Colonic mucosa (tissue), 4 donors: Measurements from ENCODE around the gene HNRNPH3. TPM values are rescaled to one million over a fixed set of nuclear protein-coding genes. Genes with fewer than 3 reads are reported as not detected.

Experiments
- DNase-seq: peaks from one replicate; pipeline ENCODE4 v3.0.0-alpha.2; 2020
- H3K27ac ChIP-seq: fragments of 200-600 bp; one replicate; pipeline ENCODE4 v1.8.0; 2021
- H3K27me3 ChIP-seq: fragments of 200-600 bp; one replicate; pipeline ENCODE4 v1.8.0; 2021
- H3K36me3 ChIP-seq: fragments of 200-600 bp; one replicate; pipeline ENCODE4 v1.8.0; 2021
- H3K4me1 ChIP-seq: fragments of 200-600 bp; one replicate; pipeline ENCODE4 v1.8.0; 2021; ENCODE audit warnings: mild to moderate bottlenecking
- H3K4me3 ChIP-seq: fragments of 200-600 bp; one replicate; pipeline ENCODE4 v1.8.0; 2021
- H3K9ac ChIP-seq, 2 donors: one replicate each; pipeline ENCODE4 v1.7.0; 2013; ENCODE audit warnings: control low read depth in 2 of 2, low read depth in 2 of 2, low read length in 2 of 2
- H3K9me3 ChIP-seq: fragments of 200-600 bp; one replicate; pipeline ENCODE4 v1.8.0; 2021
- intact Hi-C: fragments of 100-400 bp; cut with DNase I; formaldehyde crosslinking; loops from one replicate; pipeline ENCODE4 v1.14.1; 2022
- total RNA-seq, 2 donors: library from RNA; stranded (reverse); fragmentation: NEBNext Ultra II Directional in 1 of 2; extraction: Animal tissue kit (Norgen Biotek cat#: 25700) in 1 of 2; gene quantifications; one replicate each; pipeline ENCODE4 v1.2.1, GENCODE V29; 2021
- TF ChIP-seq, protein P1 (sequence below): fragments of 200-600 bp; IDR thresholded peaks from one replicate; pipeline ENCODE4 v1.8.0; 2022; ENCODE audit warnings: antibody characterized with exemption, mild to moderate bottlenecking
- donor health status: healthy.
- donor health status: DM: no; HTN: no; CAD: no.
- donor health status: DM: no; HTN: no; CAD: no.

The HNRNPH3 gene
- total RNA-seq, 2 donors from 2014 or later = 74.4 to 130 TPM

DNA sequence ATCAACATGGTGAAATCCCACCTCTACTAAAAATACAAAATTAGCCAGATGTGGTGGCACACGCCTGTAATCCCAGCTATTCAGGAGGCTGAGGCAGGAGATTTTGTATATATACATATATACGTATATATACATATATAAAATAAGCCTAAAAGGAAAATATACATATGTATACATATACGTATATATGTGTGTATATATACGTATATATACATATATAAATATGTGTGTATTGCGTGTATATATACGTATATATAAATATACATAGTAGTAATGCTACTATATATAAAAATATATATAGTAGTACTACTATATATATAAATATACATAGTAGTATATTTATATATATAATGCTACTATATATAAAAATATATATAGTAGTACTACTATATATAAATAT lies 27.3 kb downstream of the HNRNPH3 start:
- Histone ChIP-seq H3K27ac (no peak overlapping the region), H3K4me1 (no peaks in the 10 kb centered on the region), H3K9ac (no peak overlapping the region), H3K9me3 (no peaks in the 10 kb centered on the region), H3K4me3 (no peak overlapping the region), H3K27me3 (no peaks in the 10 kb centered on the region), H3K36me3 (no peaks in the 10 kb centered on the region)
- TF ChIP-seq, protein P1, sequence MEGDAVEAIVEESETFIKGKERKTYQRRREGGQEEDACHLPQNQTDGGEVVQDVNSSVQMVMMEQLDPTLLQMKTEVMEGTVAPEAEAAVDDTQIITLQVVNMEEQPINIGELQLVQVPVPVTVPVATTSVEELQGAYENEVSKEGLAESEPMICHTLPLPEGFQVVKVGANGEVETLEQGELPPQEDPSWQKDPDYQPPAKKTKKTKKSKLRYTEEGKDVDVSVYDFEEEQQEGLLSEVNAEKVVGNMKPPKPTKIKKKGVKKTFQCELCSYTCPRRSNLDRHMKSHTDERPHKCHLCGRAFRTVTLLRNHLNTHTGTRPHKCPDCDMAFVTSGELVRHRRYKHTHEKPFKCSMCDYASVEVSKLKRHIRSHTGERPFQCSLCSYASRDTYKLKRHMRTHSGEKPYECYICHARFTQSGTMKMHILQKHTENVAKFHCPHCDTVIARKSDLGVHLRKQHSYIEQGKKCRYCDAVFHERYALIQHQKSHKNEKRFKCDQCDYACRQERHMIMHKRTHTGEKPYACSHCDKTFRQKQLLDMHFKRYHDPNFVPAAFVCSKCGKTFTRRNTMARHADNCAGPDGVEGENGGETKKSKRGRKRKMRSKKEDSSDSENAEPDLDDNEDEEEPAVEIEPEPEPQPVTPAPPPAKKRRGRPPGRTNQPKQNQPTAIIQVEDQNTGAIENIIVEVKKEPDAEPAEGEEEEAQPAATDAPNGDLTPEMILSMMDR = no peak
- DNase-seq = no peak
- intact Hi-C loops = no loop called here

DNA sequence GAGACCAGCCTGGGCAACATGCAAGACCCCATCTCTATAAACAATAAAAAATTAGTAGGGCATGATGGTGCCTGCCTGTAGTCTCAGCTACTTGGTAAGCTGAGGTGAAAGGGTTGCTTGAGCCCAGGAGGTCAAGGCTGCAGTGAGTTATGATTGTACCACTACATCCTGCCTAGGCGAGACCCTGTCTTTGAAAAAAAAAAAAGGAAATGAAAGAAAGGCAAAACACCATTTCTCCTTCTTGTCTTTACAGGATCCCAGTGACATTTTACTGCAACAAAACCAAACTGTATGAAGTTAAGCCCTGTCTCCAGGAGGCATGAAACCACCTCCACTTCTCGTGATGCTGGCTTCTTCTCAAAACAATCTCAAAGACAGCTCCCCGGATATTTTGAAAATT lies 30.7 kb downstream of the HNRNPH3 start:
- Histone ChIP-seq H3K27me3 (no peaks in the 10 kb centered on the region), H3K9ac (no peak overlapping the region), H3K4me3 (no peak overlapping the region), H3K9me3 (no peaks in the 10 kb centered on the region), H3K36me3 (no peaks in the 10 kb centered on the region), H3K4me1 (no peaks in the 10 kb centered on the region), H3K27ac (no peak overlapping the region)
- DNase-seq = no peak
- intact Hi-C loops = no loop called here
- TF ChIP-seq, protein P1 = no peak

DNA sequence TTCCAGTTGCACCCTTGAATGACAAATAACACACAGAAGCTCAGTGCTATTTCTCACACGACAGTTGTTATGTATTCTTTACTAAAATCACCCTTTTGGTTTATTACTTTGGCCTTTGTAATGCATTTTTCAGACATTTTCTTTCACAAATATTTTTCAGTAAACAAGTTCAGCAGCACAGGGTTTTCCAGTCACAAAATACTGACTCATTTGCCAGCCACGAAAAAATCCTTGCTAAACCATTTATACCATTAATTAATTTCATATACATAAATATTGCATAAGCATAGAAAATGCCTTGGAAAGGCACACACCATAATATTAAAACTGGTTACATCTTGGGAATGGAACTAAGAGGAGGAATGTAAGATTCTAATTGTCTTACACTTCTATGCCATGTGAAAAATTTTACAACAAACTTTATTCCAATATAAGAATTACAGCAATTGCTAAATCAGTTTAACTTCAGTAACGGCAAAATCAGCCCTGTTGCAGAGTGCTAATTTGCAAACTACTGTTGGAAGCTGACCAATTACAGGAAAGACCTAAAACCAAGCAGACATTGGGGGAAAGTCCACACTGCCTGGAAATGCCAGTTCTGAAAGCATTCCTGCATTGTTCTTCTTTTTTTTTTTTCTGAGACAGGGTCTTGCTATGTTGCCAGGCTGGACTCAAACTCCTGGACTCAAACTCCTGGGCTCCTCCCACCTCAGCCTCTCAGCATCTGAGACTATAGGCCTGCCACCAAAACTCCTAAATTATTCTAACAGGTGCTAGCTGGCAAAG lies 32.4 kb downstream of the HNRNPH3 start:
- Histone ChIP-seq H3K4me3 (no peak overlapping the region), H3K4me1 (no peaks in the 10 kb centered on the region), H3K36me3 (no peaks in the 10 kb centered on the region), H3K9ac (no peak overlapping the region), H3K27me3 (no peaks in the 10 kb centered on the region), H3K9me3 (no peaks in the 10 kb centered on the region), H3K27ac (no peak overlapping the region)
- TF ChIP-seq, protein P1 = no peak
- intact Hi-C loops = no loop called here
- no peak for DNase-seq

DNA sequence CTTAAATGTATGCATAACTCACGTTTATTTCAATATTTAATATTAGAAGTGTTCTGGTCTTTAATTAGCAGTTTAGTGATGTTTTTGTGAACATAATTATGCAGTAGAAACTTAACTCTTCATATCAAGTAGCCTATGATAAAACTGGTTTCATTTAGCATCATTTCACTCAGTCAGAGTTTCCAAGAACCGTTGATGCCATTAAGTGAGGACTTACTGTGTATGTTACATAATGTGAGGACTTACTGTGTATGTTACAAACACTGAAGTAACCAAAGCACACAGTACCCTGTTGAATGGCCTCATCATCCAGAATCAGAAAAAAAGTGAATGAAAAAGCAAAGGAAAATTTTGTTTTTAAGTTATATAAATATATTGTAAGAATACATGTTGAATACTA lies 33.7 kb downstream of the HNRNPH3 start:
- no peak overlapping the region for H3K4me3 ChIP-seq
- no peaks in the 10 kb centered on the region for H3K4me1 ChIP-seq
- no peak overlapping the region for H3K27ac ChIP-seq
- no peaks in the 10 kb centered on the region for H3K9me3 ChIP-seq
- H3K9ac ChIP-seq = no peak overlapping the region
- no peaks in the 10 kb centered on the region for H3K36me3 ChIP-seq
- TF ChIP-seq, protein P1 = no peak
- intact Hi-C loops = no loop called here
- H3K27me3 ChIP-seq = no peaks in the 10 kb centered on the region
- no peak for DNase-seq

DNA sequence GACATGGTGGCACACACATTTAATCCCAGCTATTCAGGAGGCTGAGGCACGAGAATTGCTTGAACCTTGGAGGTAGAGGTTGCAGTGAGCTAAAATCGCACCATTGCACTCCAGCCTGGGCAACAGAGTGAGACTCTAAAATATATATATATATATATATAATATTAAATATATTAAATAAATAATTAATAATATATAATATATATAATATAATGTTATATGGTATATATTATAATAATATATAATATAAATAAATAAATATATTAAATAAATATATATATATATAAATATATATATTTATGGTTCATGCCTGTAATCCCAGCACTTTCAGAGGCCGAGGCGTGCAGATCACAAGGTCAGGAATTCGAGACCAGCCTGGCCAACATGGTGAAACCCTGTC lies 34.7 kb downstream of the HNRNPH3 start:
- no peak overlapping the region for H3K4me3 ChIP-seq
- no peaks in the 10 kb centered on the region for H3K27me3 ChIP-seq
- H3K4me1 ChIP-seq = no peaks in the 10 kb centered on the region
- no peaks in the 10 kb centered on the region for H3K9me3 ChIP-seq
- H3K9ac ChIP-seq = no peak overlapping the region
- TF ChIP-seq, protein P1 = no peak
- no peak overlapping the region for H3K27ac ChIP-seq
- DNase-seq = no peak
- no peaks in the 10 kb centered on the region for H3K36me3 ChIP-seq
- intact Hi-C loops = no loop called here
